AG10803 (cell line): ENCODE results near the gene NF1.

Source experiments
- DNase-seq: peaks from one replicate; pipeline ENCODE4 v3.0.0; 2010; ENCODE audit warnings: low read depth
- H3K4me3 ChIP-seq: 2 replicates; pipeline ENCODE4 v1.5.1; 2011; ENCODE audit warnings: mild to moderate bottlenecking, low read length, control low read depth
- TF ChIP-seq, protein P1 (sequence below): conservative IDR thresholded peaks from 2 replicates; pipeline ENCODE4 v1.5.1; 2011; ENCODE audit warnings: mild to moderate bottlenecking, low read length, control low read depth, inconsistent platforms

Gene NF1

DNA sequence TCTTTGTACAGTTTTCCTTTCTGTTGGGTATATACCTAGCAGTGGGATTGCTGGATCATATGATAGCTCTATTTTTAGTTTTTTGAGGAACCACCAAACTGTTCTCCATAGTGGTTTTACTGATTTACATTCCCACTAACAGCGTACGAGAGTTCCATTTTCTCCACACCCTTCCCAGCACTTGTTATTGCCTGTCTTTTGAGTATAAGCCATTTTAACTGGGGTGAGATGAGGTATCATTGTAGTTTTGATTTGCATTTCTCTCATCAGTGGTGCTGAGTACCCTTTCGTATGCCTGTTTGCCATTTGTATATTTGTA, 220.0 kb downstream of the NF1 start:
- DNase-seq: no peak
- H3K4me3 ChIP-seq: no peak overlapping the region
- TF ChIP-seq, protein P1, sequence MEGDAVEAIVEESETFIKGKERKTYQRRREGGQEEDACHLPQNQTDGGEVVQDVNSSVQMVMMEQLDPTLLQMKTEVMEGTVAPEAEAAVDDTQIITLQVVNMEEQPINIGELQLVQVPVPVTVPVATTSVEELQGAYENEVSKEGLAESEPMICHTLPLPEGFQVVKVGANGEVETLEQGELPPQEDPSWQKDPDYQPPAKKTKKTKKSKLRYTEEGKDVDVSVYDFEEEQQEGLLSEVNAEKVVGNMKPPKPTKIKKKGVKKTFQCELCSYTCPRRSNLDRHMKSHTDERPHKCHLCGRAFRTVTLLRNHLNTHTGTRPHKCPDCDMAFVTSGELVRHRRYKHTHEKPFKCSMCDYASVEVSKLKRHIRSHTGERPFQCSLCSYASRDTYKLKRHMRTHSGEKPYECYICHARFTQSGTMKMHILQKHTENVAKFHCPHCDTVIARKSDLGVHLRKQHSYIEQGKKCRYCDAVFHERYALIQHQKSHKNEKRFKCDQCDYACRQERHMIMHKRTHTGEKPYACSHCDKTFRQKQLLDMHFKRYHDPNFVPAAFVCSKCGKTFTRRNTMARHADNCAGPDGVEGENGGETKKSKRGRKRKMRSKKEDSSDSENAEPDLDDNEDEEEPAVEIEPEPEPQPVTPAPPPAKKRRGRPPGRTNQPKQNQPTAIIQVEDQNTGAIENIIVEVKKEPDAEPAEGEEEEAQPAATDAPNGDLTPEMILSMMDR: no peak

DNA sequence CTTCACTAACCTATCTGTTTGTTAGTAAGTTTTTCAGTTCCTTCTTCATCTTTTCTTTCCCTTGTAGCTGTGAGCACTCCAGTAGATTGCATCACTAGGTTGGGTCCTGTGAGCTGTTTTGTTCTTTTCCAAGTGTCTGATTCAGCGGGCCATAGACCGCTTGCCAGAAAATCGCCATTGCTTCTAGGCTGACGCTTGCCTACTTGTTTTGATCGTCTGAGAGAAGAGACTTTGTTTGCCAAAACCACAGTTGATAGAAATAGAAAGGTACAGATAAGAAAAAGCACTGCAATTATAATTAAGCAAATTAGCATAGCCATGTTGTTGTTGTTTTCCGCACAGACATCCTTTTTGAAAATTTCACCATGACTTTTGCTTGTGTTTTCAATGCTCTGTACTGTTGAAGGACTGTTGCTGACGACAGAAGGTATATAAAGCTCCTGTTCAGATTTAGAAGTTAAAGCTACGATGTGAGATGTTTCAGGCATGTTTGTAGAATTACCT, 223.6 kb downstream of the NF1 start:
- TF ChIP-seq, protein P1: no peak
- no peak overlapping the region for H3K4me3 ChIP-seq
- peak; percentile 63 for DNase-seq

DNA sequence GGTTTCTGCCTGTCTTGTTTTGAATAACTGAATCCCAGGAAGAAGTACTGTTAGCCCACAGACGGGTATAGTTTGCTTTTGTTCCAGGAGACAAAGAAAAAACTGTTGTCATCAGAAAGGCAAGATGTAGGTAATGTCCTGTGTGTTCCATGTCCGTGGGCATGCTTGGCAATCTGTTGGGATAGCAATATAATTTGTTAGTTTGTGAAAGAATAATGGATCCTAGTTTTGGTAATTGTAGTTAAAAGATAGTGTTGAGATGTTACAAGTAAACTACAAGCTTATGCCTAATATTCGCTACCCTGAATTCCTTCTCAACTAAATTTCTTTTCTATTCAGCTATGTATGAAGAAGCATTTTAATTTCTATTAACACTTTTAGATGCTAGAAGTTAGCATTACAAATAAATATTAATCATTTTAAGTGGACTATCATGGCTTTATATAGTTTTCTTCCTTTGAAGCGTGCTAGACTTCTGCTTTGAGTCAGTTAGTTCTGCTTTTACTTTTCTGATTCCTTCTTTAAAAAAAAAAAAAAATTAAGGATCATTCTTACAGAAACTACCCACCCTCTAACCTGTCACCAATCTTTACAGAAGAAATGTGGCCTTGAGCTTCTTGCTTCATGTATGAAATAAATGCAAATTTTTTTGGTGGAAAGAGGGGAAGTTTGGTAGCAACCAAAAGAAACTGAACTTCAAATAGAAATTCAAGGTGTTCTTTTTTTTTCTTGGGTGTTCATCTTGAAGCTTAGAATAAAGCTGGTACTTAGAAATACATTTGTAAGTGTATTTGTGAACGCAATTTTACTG, 224.3 kb downstream of the NF1 start:
- no peak overlapping the region for H3K4me3 ChIP-seq
- TF ChIP-seq, protein P1: no peak
- DNase-seq: no peak

DNA sequence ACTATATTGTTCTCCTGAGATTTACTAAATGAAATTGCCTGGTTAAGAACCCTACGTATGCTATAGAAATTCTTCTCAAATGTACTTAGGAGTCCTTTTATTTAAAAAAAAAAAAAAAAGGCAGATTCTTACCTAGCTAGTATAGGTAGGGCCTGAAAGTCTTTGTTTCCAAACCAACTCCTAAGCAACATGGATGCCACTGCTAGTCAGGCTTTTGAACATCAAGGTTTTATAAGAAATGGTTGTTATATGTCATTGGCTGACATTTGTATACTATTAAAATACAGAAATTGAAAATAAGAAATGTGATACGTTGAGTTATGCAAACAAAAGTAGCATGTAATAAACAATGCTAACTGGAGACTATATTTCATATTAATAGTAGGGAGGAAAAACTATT, 225.5 kb downstream of the NF1 start:
- H3K4me3 ChIP-seq: no peak overlapping the region
- DNase-seq: no peak

DNA sequence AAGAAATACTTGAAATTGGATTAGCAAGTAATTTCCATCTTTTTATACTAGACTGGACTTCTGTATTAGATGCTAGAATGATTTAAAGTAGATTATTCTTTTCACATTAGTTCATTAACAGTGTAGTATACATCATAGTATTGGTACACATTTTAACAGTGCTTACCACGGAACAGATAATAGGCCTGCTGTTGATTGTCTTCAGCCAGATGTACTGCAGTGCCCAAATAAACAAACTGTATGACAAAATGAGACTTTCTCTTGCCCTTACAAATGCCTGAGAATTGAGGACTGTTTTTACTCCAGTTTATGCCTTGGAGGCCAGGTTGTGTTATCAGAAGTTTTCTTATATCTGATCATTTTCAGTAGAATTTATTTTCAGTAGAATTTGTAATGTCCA, 226.0 kb downstream of the NF1 start:
- peak; percentile 13 for DNase-seq
- H3K4me3 ChIP-seq: no peak overlapping the region

More for the DNA sequence above, 225.5 kb downstream of the NF1 start:
- TF ChIP-seq, protein P1: no peak

DNA sequence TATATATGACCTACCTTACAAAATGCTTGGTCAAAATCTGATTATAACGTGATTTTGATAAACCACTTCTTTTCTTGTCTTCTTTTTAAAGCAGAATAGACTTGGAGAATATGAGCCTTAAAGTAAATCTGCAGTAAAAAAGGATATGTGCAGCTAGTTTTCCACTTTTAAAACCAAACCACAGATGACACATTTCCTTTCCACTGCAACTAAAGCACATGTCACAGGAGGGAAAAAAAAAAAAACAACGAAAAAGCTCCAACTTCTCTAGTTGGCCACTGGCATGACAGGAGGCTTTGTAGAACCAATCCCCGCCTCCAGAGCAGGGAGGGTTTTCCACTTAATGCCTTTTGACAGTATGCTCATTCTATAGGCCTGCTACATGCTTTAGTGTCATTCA, 226.7 kb downstream of the NF1 start, which contains the start of gene EVI2A:
EVI2A (minus strand) TSS at position 142 of the 400 bp plus-strand sequence. CDS start 2,609 bp downstream, outside the sequence.
- no peak within 1 kb of the TSS for H3K4me3 ChIP-seq
- peak; percentile 70 for DNase-seq
- TF ChIP-seq, protein P1: no peak

More for the DNA sequence above, 226.0 kb downstream of the NF1 start:
- TF ChIP-seq, protein P1: no peak

DNA sequence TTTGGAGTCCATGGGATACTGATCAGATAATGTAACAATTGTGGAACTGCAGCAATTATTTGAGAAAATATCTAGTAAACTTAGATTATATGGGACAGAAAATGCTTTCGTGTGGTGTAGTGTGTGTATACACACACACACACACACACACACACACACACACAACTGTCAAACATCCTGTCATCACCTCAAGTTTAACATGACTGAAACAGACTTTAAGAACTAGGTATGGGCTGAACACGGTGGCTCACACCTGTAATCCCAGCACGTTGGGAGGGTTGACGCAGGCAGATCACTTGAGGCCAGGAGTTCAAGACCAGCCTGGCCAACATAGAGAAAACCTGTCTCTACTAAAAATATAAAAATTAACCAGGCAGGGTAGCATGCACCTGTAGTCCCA, 227.2 kb downstream of the NF1 start:
- no peak for DNase-seq
- TF ChIP-seq, protein P1: no peak
- H3K4me3 ChIP-seq: no peak overlapping the region
